HG03354 (cell line): ENCODE data around the gene MOV10L1.

Experiments used
- ATAC-seq: cut with Tn5 transposase; IDR thresholded peaks from one replicate; pipeline ENCODE4 v1.9.1; 2021; ENCODE audit warnings: mild to moderate bottlenecking; ENCODE audit not compliant: unreplicated experiment, poor library complexity, severe bottlenecking

Gene MOV10L1

GRCh38 chr22:50182176-50183081 is 92.6 kb downstream of the MOV10L1 start:
- ATAC-seq = no peak

GRCh38 chr22:50183141-50183971 is 93.5 kb downstream of the MOV10L1 start:
- no peak for ATAC-seq

- no peak for ATAC-seq
Measured at GRCh38 chr22:50184004-50184901, 94.4 kb downstream of the MOV10L1 start.

GRCh38 chr22:50184902-50185374 is 95.1 kb downstream of the MOV10L1 start:
- ATAC-seq = no peak

GRCh38 chr22:50185375-50186087 is 95.7 kb downstream of the MOV10L1 start, which contains the start of gene TRABD:
Gene TRABD (plus strand): TSS chr22:50185913. CDS start chr22:50193061, 7,148 bp downstream.
- peak; percentile 41 for ATAC-seq

- no peak for ATAC-seq
Measured at GRCh38 chr22:50186181-50186714, 96.4 kb downstream of the MOV10L1 start.

- ATAC-seq = no peak
Measured at GRCh38 chr22:50186761-50187523, 97.1 kb downstream of the MOV10L1 start.

- ATAC-seq = no peak
Measured at GRCh38 chr22:50188356-50188755, 98.5 kb downstream of the MOV10L1 start.

- no peak for ATAC-seq
Measured at GRCh38 chr22:50189184-50189848, 99.5 kb downstream of the MOV10L1 start.

GRCh38 chr22:50189849-50190181 is 100.0 kb downstream of the MOV10L1 start:
- no peak for ATAC-seq

GRCh38 chr22:50190182-50190940 is 100.6 kb downstream of the MOV10L1 start:
- ATAC-seq = peak; percentile 45

- ATAC-seq = peak; percentile 29
Measured at GRCh38 chr22:50190941-50191741, 101.3 kb downstream of the MOV10L1 start.

- no peak for ATAC-seq
Measured at GRCh38 chr22:50192436-50193204, 102.8 kb downstream of the MOV10L1 start.

- ATAC-seq = no peak
Measured at GRCh38 chr22:50193621-50194020, 103.8 kb downstream of the MOV10L1 start.

- no peak for ATAC-seq
Measured at GRCh38 chr22:50194037-50194805, 104.4 kb downstream of the MOV10L1 start.
